Activated T-cell treated with anti-CD3 and anti-CD28 coated beads, Interleukin-2, amount 50 U/mL, for 24 hours (primary cell): ENCODE data around the gene ZFYVE28.
"Not testable (repeated sequence)": the region's sequence is repeated elsewhere in the genome, so short reads cannot be mapped to it uniquely, and the experiment has no call there.

Source experiments
- DNase-seq: peaks from one replicate; pipeline ENCODE4 v3.0.0-alpha.2; 2020
- H3K27ac Mint-ChIP-seq: 2 replicates; pipeline ENCODE4 v1.8.0; 2020; ENCODE audit warnings: mild to moderate bottlenecking, mixed read lengths
- H3K27me3 Mint-ChIP-seq: 2 replicates; pipeline ENCODE4 v1.8.0; 2020; ENCODE audit warnings: mixed read lengths
- H3K36me3 Mint-ChIP-seq: 2 replicates; pipeline ENCODE4 v1.8.0; 2020; ENCODE audit warnings: low read depth, mixed read lengths
- H3K4me1 Mint-ChIP-seq: 2 replicates; pipeline ENCODE4 v1.8.0; 2020; ENCODE audit warnings: low read depth, mixed read lengths
- H3K4me3 Mint-ChIP-seq: 2 replicates; pipeline ENCODE4 v1.8.0; 2020; ENCODE audit warnings: mild to moderate bottlenecking, moderate library complexity, mixed read lengths
- H3K9me3 Mint-ChIP-seq: 2 replicates; pipeline ENCODE4 v1.8.0; 2020; ENCODE audit warnings: mixed read lengths

Gene ZFYVE28

GRCh38 chr4:2417765-2418649 is at the start of gene ZFYVE28:
Gene ZFYVE28 (minus strand): TSS chr4:2418645. CDS start chr4:2418323, 322 bp downstream.
- Mint-ChIP-seq H3K9me3 (no peaks in the 10 kb centered on the region), H3K4me3 (peak within 1 kb of the TSS; percentile 83), H3K27me3 (peaks cover 49% of the 10 kb centered on the region), H3K4me1 (peaks cover 51% of the 10 kb centered on the region), H3K27ac (peak within 1 kb of the TSS; percentile 75), H3K36me3 (no peaks in the 10 kb centered on the region)
- DNase-seq: no peak

- not testable (repeated sequence) for H3K27me3 Mint-ChIP-seq, H3K27ac Mint-ChIP-seq, DNase-seq, H3K4me3 Mint-ChIP-seq, H3K9me3 Mint-ChIP-seq
- Mint-ChIP-seq H3K36me3 (peaks cover 27% of the 10 kb centered on the region), H3K4me1 (peaks cover 23% of the 10 kb centered on the region)
Measured at GRCh38 chr4:2465544-2465943, 47.1 kb upstream of the ZFYVE28 start.

- no peak overlapping the region for H3K4me3 Mint-ChIP-seq
- peaks cover 19% of the 10 kb centered on the region for H3K4me1 Mint-ChIP-seq
- peaks cover 5% of the 10 kb centered on the region for H3K27me3 Mint-ChIP-seq
- no peaks in the 10 kb centered on the region for H3K9me3 Mint-ChIP-seq
- H3K27ac Mint-ChIP-seq: no peak overlapping the region
- DNase-seq: no peak
- peaks cover 22% of the 10 kb centered on the region for H3K36me3 Mint-ChIP-seq
Measured at GRCh38 chr4:2465032-2465431, 46.6 kb upstream of the ZFYVE28 start.

GRCh38 chr4:2462992-2463762 is 44.7 kb upstream of the ZFYVE28 start:
- peaks cover 19% of the 10 kb centered on the region for H3K4me1 Mint-ChIP-seq

GRCh38 chr4:2462218-2462991 is 44.0 kb upstream of the ZFYVE28 start:
- DNase-seq: peak; percentile 81
- no peaks in the 10 kb centered on the region for H3K9me3 Mint-ChIP-seq
- H3K4me1 Mint-ChIP-seq: peaks cover 13% of the 10 kb centered on the region
- peak overlapping the region; percentile 69 for H3K4me3 Mint-ChIP-seq
- H3K27me3 Mint-ChIP-seq: peaks cover 5% of the 10 kb centered on the region
- no peak overlapping the region for H3K27ac Mint-ChIP-seq
- no peaks in the 10 kb centered on the region for H3K36me3 Mint-ChIP-seq

More at GRCh38 chr4:2462992-2463762, 44.7 kb upstream of the ZFYVE28 start:
- Mint-ChIP-seq H3K9me3 (no peaks in the 10 kb centered on the region), H3K27me3 (peaks cover 5% of the 10 kb centered on the region), H3K4me3 (peak overlapping the region; percentile 69), H3K36me3 (peaks cover 6% of the 10 kb centered on the region), H3K27ac (peak overlapping the region; percentile 8)
- DNase-seq: no peak

GRCh38 chr4:2461246-2461960 is 43.0 kb upstream of the ZFYVE28 start:
- Mint-ChIP-seq H3K4me1 (peaks cover 9% of the 10 kb centered on the region), H3K4me3 (peak overlapping the region; percentile 67), H3K9me3 (no peaks in the 10 kb centered on the region), H3K36me3 (no peaks in the 10 kb centered on the region), H3K27ac (no peak overlapping the region), H3K27me3 (peaks cover 5% of the 10 kb centered on the region)
- DNase-seq: no peak

- Mint-ChIP-seq H3K27ac (no peak overlapping the region), H3K4me3 (no peak overlapping the region), H3K9me3 (no peaks in the 10 kb centered on the region)
Measured at GRCh38 chr4:2459589-2460349, 41.3 kb upstream of the ZFYVE28 start.

GRCh38 chr4:2458546-2459491 is 40.4 kb upstream of the ZFYVE28 start:
- Mint-ChIP-seq H3K36me3 (no peaks in the 10 kb centered on the region), H3K27me3 (peaks cover 5% of the 10 kb centered on the region), H3K4me3 (no peak overlapping the region), H3K27ac (no peak overlapping the region), H3K9me3 (no peaks in the 10 kb centered on the region), H3K4me1 (peaks cover 9% of the 10 kb centered on the region)
- no peak for DNase-seq

More at GRCh38 chr4:2459589-2460349, 41.3 kb upstream of the ZFYVE28 start:
- Mint-ChIP-seq H3K27me3 (peaks cover 5% of the 10 kb centered on the region), H3K4me1 (peaks cover 9% of the 10 kb centered on the region), H3K36me3 (no peaks in the 10 kb centered on the region)
- no peak for DNase-seq

GRCh38 chr4:2457481-2458295 is 39.2 kb upstream of the ZFYVE28 start:
- H3K36me3 Mint-ChIP-seq: no peaks in the 10 kb centered on the region
- H3K27ac Mint-ChIP-seq: no peak overlapping the region
- no peak overlapping the region for H3K4me3 Mint-ChIP-seq
- no peaks in the 10 kb centered on the region for H3K9me3 Mint-ChIP-seq
- DNase-seq: no peak
- peaks cover 5% of the 10 kb centered on the region for H3K27me3 Mint-ChIP-seq
- peaks cover 4% of the 10 kb centered on the region for H3K4me1 Mint-ChIP-seq

- DNase-seq: no peak
- Mint-ChIP-seq H3K27ac (no peak overlapping the region), H3K4me3 (no peak overlapping the region), H3K4me1 (no peaks in the 10 kb centered on the region), H3K9me3 (no peaks in the 10 kb centered on the region), H3K36me3 (no peaks in the 10 kb centered on the region), H3K27me3 (no peaks in the 10 kb centered on the region)
Measured at GRCh38 chr4:2451821-2452785, 33.7 kb upstream of the ZFYVE28 start.

- no peaks in the 10 kb centered on the region for H3K9me3 Mint-ChIP-seq
- H3K4me1 Mint-ChIP-seq: no peaks in the 10 kb centered on the region
- H3K36me3 Mint-ChIP-seq: no peaks in the 10 kb centered on the region
- H3K27me3 Mint-ChIP-seq: no peaks in the 10 kb centered on the region
- H3K4me3 Mint-ChIP-seq: no peak overlapping the region
- no peak overlapping the region for H3K27ac Mint-ChIP-seq
- DNase-seq: no peak
Measured at GRCh38 chr4:2451036-2451520, 32.6 kb upstream of the ZFYVE28 start.
